ENCODE data around the gene SGPP2.

SGPP2 gene

GRCh38 chr2:222436040-222436413, 11.7 kb downstream of the SGPP2 start:
- POLR2A ChIA-PET = no interaction called here

GRCh38 chr2:222439692-222440091, 15.3 kb downstream of the SGPP2 start:
- TF ChIP-seq FOXM1 (IDR thresholded peaks at IDR 0.05; ENCODE audit: borderline replicate concordance) (no peak), BHLHE40 (IDR thresholded peaks at IDR 0.05; ENCODE audit: borderline replicate concordance) (no peak)
- ChIA-PET POLR2A (no interaction called here), CTCF (no interaction called here)
- no peak for DNase-seq (ENCODE audit: extremely low spot score)

More at GRCh38 chr2:222436040-222436413, 11.7 kb downstream of the SGPP2 start:
- TF ChIP-seq TARDBP (IDR thresholded peaks at IDR 0.05) = no peak
- TF ChIP-seq CTBP1 (IDR thresholded peaks at IDR 0.05; ENCODE audit: borderline replicate concordance) = no peak
- TF ChIP-seq HDGF (IDR thresholded peaks at IDR 0.05; ENCODE audit: borderline replicate concordance) = no peak
- no peak for TF ChIP-seq ELF4 (IDR thresholded peaks at IDR 0.05)
- no peak for TF ChIP-seq PKNOX1 (IDR thresholded peaks at IDR 0.05)
- no peak for TF ChIP-seq LEF1 (IDR thresholded peaks at IDR 0.05; ENCODE audit: borderline replicate concordance)
- TF ChIP-seq ARNT (IDR thresholded peaks at IDR 0.05) = no peak
- no peak for TF ChIP-seq ZNF384 (IDR thresholded peaks at IDR 0.05)
- TF ChIP-seq FOXA1 (IDR thresholded peaks at IDR 0.05) = no peak
- TF ChIP-seq SUZ12 (IDR thresholded peaks at IDR 0.05) = no peak
- no peak for TF ChIP-seq FOXK2 (IDR thresholded peaks at IDR 0.05)
- TF ChIP-seq BHLHE40 (IDR thresholded peaks at IDR 0.05; ENCODE audit: borderline replicate concordance) = no peak
- no peak for TF ChIP-seq NFRKB (IDR thresholded peaks at IDR 0.05)
- no peak for TF ChIP-seq L3MBTL2 (conservative IDR thresholded peaks at IDR 0.05)
- no peak for TF ChIP-seq SP1 (IDR thresholded peaks at IDR 0.05)
- TF ChIP-seq FOXM1 (IDR thresholded peaks at IDR 0.05; ENCODE audit: borderline replicate concordance) = no peak
- CTCF ChIA-PET = no interaction called here
- DNase-seq (ENCODE audit: extremely low spot score) = no peak

- ChIA-PET POLR2A (no interaction called here), CTCF (no interaction called here)
- 0 out of 2 replicates have a peak, but pooled peaks have one; percentile 31 for TF ChIP-seq L3MBTL2 (conservative IDR thresholded peaks at IDR 0.05)
- no peak for TF ChIP-seq NFRKB (IDR thresholded peaks at IDR 0.05)
- DNase-seq (ENCODE audit: extremely low spot score) = no peak
Observed at GRCh38 chr2:222440673-222441422, 16.5 kb downstream of the SGPP2 start.

GRCh38 chr2:222442665-222443064, 18.3 kb downstream of the SGPP2 start:
- ChIA-PET CTCF (interaction anchor here (0.6 kb wide), 2 partner anchors 33 to 162 kb away, joined by 4 to 5 read pairs; no protein-coding TSS in a partner anchor), POLR2A (no interaction called here)
- TF ChIP-seq CTBP1 (IDR thresholded peaks at IDR 0.05; ENCODE audit: borderline replicate concordance) (peak; percentile 90), ARNT (IDR thresholded peaks at IDR 0.05) (no peak), PKNOX1 (IDR thresholded peaks at IDR 0.05) (peak; percentile 93)
- DNase-seq (ENCODE audit: extremely low spot score) = peak; percentile 30

GRCh38 chr2:222445227-222445626, 20.9 kb downstream of the SGPP2 start:
- TF ChIP-seq FOXK2 (IDR thresholded peaks at IDR 0.05) = no peak
- TF ChIP-seq ZNF384 (IDR thresholded peaks at IDR 0.05) = no peak
- TF ChIP-seq ELF4 (IDR thresholded peaks at IDR 0.05) = no peak
- no peak for TF ChIP-seq NFRKB (IDR thresholded peaks at IDR 0.05)
- POLR2A ChIA-PET = no interaction called here
- no peak for DNase-seq (ENCODE audit: extremely low spot score)
- CTCF ChIA-PET = no interaction called here

GRCh38 chr2:222447131-222447530, 22.8 kb downstream of the SGPP2 start:
- CTCF ChIA-PET = no interaction called here
- no peak for DNase-seq (ENCODE audit: extremely low spot score)
- POLR2A ChIA-PET = no interaction called here
- TF ChIP-seq HDGF (IDR thresholded peaks at IDR 0.05; ENCODE audit: borderline replicate concordance) (no peak), SUZ12 (IDR thresholded peaks at IDR 0.05) (no peak), NFRKB (IDR thresholded peaks at IDR 0.05) (no peak), BHLHE40 (IDR thresholded peaks at IDR 0.05; ENCODE audit: borderline replicate concordance) (no peak), FOXM1 (IDR thresholded peaks at IDR 0.05; ENCODE audit: borderline replicate concordance) (no peak), ELF4 (IDR thresholded peaks at IDR 0.05) (no peak), FOXA1 (IDR thresholded peaks at IDR 0.05) (no peak), SP1 (IDR thresholded peaks at IDR 0.05) (no peak), LEF1 (IDR thresholded peaks at IDR 0.05; ENCODE audit: borderline replicate concordance) (no peak), PKNOX1 (IDR thresholded peaks at IDR 0.05) (no peak), ZNF384 (IDR thresholded peaks at IDR 0.05) (no peak)

- POLR2A ChIA-PET = no interaction called here
- no peak for DNase-seq (ENCODE audit: extremely low spot score)
- CTCF ChIA-PET = no interaction called here
- TF ChIP-seq LEF1 (IDR thresholded peaks at IDR 0.05; ENCODE audit: borderline replicate concordance) (no peak), TARDBP (IDR thresholded peaks at IDR 0.05) (no peak), CTBP1 (IDR thresholded peaks at IDR 0.05; ENCODE audit: borderline replicate concordance) (no peak), BHLHE40 (IDR thresholded peaks at IDR 0.05; ENCODE audit: borderline replicate concordance) (no peak), L3MBTL2 (conservative IDR thresholded peaks at IDR 0.05) (no peak), PKNOX1 (IDR thresholded peaks at IDR 0.05) (no peak), HDGF (IDR thresholded peaks at IDR 0.05; ENCODE audit: borderline replicate concordance) (no peak), SUZ12 (IDR thresholded peaks at IDR 0.05) (no peak), ZNF384 (IDR thresholded peaks at IDR 0.05) (no peak), NFRKB (IDR thresholded peaks at IDR 0.05) (no peak), FOXK2 (IDR thresholded peaks at IDR 0.05) (no peak), FOXA1 (IDR thresholded peaks at IDR 0.05) (no peak), ELF4 (IDR thresholded peaks at IDR 0.05) (no peak), ARNT (IDR thresholded peaks at IDR 0.05) (no peak)
Observed at GRCh38 chr2:222448748-222449181, 24.4 kb downstream of the SGPP2 start.
